ENCODE results near the gene PXDN.

Gene PXDN

DNA sequence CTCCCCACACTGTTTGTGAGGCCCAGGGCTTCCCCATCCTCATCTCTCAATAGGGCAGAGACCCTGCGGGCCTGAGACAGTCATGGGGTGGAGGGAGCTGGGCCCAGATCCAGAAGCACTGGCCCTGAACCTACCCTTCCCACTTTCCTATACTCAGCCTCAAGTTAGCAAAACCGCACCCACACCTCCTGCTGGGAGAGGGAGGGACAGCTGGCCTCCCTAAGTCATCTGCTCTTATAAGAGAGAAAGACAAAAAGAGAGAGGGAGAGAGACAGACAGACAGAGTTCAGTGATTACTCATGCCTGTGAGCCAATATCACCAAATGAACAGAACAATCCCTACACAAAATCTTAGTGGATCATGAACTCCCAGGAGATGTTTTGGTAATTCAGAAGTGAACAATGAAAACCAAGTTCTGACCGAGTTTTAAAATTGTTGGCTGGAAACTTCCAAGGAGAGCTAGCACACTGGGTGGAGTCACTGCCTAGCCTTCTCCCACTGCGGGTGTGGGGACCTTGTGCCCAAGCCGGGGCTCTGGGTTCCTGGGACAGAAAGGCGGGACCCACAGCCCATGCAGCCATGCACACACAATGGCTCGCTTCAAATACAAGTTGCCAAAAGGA, 130.5 kb downstream of the PXDN start:
- DNase-seq (ENCODE audit: low read depth in 2 of 2): no peak

DNA sequence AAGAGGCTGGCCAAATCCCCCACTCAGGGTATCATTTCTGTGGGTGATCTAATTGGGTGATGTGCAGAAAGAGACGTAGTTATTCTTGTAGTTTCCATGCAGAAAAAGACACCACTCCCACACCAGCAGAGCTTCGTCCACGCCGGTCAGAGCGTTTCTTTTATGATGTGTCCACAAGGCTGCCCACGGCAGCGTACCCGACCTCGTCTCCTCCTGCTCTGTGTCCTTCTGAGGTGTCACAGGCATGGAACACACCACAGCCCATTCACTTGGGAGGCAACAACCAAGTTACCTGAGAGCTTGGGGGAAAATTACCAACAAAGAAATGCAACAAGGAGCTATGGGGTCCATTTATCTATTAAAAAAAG, 131.3 kb downstream of the PXDN start:
- DNase-seq (ENCODE audit: low read depth in 2 of 2): no peak

GRCh38 chr2:1612391-1613077, 131.8 kb downstream of the PXDN start:
- no peak for DNase-seq (ENCODE audit: low read depth in 2 of 2)

DNA sequence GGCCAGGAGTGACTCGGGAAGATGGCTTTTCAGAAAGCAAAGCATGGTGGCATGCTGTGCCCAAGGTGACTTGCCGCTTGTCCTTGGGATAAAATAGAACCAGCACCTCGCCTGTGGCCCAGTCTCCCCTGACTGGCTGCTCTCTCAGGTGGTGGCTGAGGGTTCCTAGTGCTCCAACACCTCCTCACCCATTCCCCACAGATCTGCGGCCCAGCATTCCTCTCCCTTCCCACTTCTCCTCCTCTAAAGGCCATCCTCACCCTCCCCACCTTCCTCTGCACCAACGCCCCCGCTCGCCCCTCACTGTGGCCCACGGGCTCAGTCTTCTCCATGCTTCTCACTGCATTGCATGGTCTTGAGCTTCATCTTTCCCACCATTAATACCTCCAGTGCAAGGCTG, 132.4 kb downstream of the PXDN start:
- DNase-seq (ENCODE audit: low read depth in 2 of 2): no peak

- DNase-seq (ENCODE audit: low read depth in 2 of 2): no peak
Observed at GRCh38 chr2:1610096-1610485, 134.2 kb downstream of the PXDN start.

- DNase-seq (ENCODE audit: low read depth in 2 of 2): no peak
Observed at GRCh38 chr2:1609485-1610095, 134.7 kb downstream of the PXDN start.

GRCh38 chr2:1609040-1609439, 135.3 kb downstream of the PXDN start:
- DNase-seq (ENCODE audit: low read depth in 2 of 2): no peak

DNA sequence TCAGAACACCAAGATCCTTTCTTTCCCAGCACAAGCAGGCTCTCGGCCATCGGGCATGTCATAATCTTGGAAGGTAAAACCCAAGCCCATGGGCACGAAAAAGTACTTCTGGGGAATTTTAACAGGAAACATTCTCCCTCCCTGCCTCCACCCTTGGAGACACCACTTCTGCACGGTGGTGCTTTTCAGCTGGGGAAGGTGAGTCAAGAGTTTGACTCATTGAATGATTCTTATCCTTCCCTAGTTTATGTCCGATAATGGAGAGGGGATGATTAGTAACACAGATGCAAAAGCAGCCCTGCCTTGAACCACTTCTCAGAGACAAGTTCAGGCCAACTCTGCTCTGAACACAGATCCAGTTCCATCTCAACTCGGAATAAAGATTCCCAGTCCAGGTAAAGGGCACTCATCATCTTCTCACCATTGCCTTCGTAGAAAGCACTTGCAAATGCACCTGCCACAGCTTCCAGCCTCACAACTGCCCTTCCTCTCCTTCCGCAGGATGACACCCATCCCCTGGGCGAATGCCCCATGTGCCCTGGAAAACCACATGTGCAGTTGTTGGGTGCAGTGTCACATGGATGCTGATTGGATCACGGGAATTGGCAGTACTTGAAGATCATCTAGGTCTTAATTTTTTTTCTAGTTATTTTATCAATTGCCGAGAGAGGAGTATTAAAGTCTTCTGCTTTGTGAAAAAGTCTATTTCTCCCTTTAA, 136.2 kb downstream of the PXDN start:
- DNase-seq (ENCODE audit: low read depth in 2 of 2): no peak

DNA sequence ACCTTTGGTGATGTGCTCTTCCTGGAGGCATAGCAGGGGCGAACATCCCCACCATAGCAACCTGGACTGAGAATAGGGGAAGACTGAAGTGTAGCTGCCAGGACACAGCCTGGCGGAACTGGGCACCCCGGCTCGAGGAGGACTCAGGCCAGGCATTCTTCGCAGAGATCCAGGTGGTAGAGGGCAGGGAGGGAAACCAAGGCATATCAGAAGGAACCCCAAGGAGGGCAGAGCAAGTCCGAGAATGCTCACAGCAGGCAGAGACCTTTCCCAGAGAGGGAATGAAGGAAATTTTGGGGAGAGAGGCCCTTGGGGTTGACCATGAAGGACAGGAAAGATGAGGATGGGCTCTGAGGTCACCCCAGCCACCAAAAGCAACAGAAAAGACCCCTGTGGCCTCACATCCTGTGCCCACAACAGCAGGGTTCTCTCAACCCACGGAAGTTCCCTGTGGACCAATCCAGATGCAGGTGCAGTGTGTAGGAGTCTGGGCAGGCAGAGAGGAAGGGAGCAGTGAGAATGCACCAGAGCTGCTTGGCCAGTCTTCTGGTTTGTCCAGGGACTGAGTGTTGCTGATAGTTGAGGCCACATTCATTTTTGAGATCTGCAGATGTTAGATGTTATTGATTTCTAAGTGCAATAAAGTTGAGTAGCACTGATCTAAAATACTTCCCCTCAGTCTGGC, 136.9 kb downstream of the PXDN start:
- DNase-seq (ENCODE audit: low read depth in 2 of 2): no peak

DNA sequence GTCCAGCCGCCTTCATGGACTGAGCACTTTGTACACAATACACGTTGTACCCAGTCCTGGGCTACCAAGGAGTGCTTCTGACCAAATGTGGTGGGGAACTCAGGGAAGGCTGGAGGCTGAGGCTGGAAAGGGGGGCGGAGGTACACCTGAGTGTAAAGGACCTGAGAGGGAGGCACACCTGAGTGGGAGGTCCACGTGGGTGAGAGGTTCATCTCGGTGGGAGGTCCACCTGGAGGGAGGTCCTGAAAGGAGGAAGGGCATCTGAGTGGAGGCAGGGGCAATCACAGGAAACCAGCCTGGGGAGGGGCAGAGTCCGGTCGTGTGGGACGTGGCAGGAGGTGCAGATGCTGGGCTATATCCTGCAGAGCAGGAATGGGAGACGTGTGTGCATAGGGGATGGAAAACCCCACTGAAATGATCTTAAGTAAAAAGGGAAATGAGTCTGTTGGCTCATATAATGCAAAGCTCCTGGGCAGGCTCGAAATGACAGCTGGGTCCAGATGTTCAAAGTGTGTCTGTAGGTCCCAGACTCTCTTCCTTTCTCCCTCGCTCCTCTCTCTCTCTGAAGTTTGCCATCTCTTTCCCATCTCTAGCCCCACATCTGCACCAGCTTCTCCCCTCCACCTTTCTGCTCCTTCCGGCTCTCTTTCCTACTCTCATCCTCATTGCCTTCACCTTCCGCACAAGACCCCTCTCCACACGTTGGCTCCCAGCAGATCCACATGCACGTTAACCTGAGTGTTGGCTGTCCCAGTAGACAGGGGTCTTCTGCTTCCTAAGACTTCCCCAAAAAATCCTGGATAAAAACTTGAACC, 137.7 kb downstream of the PXDN start:
- no peak for DNase-seq (ENCODE audit: low read depth in 2 of 2)

DNA sequence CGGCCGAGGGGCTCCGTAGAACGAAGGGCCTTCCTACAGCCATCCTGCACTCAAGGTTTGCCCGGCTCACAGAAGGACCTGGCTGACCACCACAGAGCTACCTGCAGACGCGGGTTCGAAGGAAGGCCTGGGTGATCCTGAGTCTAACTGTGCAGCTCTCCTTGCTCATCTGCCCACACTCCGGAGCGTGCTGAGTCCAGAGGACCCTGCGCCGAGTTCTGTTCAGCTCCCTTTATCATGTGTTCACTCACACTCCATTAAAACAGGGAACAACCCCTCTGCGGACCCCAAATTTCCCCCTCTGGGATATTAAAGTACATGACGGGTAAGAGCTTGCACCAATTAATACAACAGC, 138.3 kb downstream of the PXDN start:
- DNase-seq (ENCODE audit: low read depth in 2 of 2): no peak

- DNase-seq (ENCODE audit: low read depth in 2 of 2): no peak
Observed at GRCh38 chr2:1605102-1606045, 138.9 kb downstream of the PXDN start.

DNA sequence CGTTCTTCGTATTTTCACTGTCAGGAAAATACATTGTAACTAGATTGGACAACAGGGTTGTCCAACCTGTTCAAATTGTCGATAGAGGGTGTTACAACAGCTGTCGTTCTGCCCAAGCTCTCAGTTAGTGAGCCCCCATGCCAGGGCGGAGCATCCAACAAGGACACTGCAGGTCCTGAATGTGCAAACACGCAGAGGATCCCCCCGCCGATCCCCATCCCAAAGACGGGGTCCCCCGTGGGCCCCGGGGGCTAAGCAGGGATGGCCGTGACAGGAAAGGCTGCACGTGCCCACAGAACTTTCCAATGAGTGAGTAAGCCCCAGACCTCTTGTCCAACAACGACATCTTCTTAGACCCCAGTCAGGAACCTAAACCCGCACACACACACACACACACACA, 140.8 kb downstream of the PXDN start:
- no peak for DNase-seq (ENCODE audit: low read depth in 2 of 2)

- DNase-seq (ENCODE audit: low read depth in 2 of 2): no peak
Observed at GRCh38 chr2:1603059-1603458, 141.3 kb downstream of the PXDN start.

DNA sequence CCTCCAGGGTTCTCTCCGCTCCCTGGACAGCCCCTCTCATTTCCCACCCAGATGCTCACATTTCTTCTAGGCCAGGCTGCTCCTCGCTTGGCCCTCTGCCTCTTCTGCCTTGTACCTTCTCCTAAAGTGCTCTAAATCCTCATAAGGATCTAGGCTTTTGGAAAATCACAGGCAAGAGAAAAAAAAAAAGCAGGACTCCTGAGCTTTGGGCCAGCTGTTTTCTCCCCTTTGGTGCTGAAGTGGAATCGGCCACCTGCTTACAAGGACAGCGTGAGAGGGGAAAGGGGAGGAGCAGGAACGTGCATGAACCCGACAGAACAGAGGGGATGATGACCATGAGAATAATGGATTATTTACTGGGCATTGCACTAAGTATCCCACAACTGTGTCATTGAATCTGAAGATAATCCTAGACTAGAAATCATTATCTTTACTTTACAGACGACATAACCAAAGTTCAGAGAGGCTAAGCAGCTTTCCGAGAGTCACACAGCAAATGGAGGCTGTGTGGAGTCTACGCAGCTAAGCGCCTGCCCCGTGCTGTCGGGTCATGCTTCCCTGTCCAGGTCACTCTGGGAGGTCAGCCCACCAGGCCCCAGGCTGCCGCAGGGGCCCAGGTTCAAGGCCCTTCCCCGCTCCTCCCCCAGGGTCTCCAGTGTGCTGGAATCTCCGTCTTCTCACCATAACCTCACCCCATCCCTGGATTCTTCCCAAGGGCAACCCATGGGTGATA, 141.9 kb downstream of the PXDN start:
- DNase-seq (ENCODE audit: low read depth in 2 of 2): no peak

DNA sequence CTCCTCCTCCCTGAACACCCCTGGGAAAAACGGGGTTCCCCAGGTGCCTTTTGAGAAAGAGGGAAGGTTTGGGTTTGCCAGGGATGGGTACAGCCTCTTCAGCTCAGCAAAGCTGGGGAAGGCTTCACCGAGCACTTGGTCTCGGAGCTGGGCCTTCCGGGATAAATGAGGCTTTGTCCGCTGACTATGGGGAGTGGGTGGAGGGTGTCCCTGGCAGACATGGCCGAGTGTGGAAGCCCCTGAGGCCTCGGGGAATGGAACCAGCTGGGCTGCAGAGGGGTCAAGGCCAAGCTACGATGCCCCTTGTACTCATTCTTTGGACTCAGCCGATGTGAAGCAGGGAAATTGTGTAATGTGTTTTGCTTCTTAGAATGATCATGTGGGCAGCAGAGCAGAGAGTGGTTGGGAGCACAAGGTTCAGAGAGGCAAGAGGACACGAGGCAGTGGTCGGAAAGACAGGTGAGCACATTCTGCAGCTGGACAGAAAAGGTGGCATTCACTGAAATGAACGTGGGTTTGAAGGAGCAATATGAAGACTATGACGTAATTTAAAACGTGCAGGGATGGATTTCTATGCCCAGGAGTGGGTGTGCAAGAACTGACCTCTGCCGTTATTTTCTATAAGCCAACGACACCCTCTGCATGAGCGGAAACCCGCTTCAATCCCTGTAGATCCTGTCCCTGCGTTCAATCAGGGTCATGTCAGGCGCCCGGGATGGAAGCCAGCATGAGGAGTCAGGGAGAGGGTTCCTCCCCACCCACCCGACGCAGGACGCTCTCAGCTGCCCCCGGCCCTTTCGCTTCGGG, 142.6 kb downstream of the PXDN start:
- DNase-seq (ENCODE audit: low read depth in 2 of 2): no peak

- DNase-seq (ENCODE audit: low read depth in 2 of 2): no peak
Observed at GRCh38 chr2:1601067-1601412, 143.3 kb downstream of the PXDN start.

GRCh38 chr2:1600191-1601066, 143.9 kb downstream of the PXDN start:
- no peak for DNase-seq (ENCODE audit: low read depth in 2 of 2)

Measured in fibroblast of skin of left biceps (primary cell).